GM19372 (cell line): ENCODE measurements around the gene KCNQ2.

Source experiments
- ATAC-seq: cut with Tn5 transposase; IDR thresholded peaks from one replicate; pipeline ENCODE4 v1.9.1; 2021; ENCODE audit warnings: mild to moderate bottlenecking, low read depth, moderate library complexity; ENCODE audit not compliant: unreplicated experiment

The KCNQ2 gene

DNA sequence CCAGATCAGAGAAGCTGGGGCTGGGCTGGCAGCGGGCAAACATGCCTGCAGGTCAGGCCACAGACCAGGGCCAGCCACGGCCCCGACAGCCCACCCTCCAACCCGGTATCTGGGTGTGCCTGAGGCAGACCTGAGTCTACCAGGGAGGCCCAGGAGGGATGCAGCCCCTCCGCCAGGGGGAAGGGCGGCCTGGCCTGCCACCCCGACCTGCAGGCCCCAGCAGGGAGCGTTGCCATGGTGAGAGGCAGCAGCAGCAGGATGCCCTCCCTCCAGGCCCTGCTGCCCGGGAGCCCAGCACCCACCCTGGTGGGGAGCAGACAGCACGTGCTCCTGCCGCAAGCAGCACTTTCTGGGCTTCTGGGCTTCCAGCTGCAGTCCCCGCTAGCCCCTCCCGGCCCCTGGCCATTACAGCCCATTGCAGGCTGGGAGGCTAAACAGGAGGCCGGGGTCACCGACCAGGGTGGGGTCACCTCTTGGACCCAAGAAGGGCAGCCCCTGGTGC is 30.3 kb upstream of the KCNQ2 start:
- ATAC-seq, result no peak

GRCh38 chr20:63501818-63502670 is 29.6 kb upstream of the KCNQ2 start:
- no peak for ATAC-seq

GRCh38 chr20:63500902-63501817 is 28.7 kb upstream of the KCNQ2 start:
- ATAC-seq, result no peak

GRCh38 chr20:63500151-63500901 is 27.9 kb upstream of the KCNQ2 start:
- ATAC-seq, result no peak

- no peak for ATAC-seq
These were observed 27.0 kb upstream of the KCNQ2 start for GRCh38 chr20:63499338-63499969.

DNA sequence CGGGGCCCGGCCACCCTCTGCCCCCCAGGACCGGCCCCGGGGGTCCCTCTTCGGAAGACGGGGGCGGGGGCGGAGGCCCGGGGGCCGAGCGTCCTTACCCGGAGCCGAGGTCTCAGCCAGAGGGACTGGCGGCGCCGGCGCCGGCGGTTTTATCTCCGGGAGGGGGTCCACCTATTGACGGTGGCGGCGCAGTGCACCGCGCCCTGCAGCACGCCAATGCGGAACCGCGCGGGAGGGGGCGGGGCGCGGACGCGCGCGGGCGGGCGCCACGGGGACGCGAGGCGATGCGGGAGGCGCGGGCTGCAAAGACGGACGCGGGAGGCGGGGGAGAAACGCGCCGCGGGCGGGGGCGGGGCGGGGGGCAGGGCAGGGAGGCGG is 26.5 kb upstream of the KCNQ2 start, which contains the start of gene EEF1A2:
EEF1A2 (minus strand) TSS at position 124 of the 378 bp plus-strand sequence. CDS start 1,320 bp downstream, outside the sequence.
- no peak for ATAC-seq

DNA sequence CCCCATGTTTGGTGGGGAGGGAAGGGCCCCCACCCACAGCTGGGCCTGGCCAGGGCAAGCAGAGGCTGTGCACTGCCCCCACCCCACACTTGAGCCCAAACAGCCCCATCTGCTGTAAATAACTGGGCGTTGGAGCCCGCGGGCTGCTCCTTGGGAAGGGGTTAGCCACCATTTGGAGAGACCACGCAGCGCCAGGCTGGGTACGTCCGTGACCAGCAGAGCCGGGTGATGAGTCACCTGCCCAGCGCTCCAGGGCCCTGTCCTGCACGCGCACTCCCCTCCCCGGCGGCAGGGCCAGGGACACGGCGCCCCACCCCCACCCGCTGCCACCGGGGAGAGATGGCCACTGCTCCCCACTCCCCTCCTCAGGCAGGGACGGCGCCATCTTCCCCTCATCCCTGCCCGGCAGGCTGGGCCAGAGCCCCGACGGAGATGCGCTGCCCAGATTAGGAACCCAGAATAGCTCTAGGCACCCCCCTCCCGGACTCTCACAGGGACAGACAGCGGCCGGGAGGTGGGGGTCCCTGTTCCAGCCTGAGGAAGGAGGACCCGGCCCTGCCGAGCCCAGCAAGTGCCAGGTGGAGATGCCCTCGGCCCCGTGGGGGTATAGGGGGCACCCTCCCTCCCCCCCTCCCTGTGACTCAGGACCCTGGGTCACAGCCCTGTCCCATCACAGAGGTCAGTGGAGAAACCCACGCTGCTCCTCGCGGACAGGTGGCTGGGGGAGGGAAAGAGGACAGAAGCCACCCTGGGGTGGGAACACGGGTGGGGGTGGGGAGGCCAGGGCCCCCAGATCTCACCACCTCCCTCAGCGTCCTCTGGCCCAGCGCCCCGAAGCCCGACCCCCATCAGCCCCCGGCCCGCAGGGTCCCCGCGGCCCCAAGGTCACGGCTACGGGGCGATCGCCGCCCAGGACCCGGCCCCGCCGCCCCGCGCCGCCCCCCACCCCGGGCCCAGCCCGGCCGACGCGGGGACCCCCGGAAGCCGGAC is 25.8 kb upstream of the KCNQ2 start:
- ATAC-seq, result no peak

DNA sequence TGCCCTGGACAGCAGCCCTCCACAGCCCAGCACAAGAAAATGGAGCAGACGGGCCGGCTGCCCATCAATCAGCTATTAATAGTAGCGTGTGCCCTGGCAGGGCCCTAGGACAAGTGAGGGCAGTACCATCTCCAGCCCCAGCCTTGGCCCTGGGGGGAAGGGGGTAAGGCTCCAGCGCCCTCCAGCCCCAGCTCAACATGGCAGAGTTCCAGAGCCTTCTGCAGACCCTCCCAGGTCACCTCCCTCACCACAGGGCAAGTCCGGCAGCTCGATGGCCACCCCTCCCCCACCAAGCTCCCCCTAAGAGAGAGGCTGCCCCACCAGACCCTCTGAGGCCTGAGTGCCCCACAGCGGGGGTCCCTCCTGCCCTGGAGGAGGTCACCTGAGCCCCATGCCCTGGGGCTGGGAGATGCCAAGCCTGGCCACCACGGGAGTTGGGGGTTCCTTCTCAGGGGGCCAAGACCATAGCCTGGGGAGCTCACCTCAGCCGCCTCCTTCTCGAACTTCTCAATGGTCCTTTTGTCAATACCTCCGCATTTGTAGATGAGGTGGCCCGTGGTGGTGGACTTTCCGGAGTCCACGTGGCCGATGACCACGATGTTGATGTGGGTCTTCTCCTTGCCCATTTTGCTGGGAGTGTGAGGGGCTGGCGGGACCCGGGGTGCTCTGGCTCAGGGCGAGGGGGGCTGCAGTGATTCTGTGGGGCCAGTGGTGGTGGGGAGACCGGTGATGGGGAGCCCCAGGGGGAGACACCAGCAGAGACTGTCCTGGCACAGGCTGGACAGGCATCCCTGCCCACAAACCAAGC is 24.9 kb upstream of the KCNQ2 start:
- ATAC-seq, result no peak

DNA sequence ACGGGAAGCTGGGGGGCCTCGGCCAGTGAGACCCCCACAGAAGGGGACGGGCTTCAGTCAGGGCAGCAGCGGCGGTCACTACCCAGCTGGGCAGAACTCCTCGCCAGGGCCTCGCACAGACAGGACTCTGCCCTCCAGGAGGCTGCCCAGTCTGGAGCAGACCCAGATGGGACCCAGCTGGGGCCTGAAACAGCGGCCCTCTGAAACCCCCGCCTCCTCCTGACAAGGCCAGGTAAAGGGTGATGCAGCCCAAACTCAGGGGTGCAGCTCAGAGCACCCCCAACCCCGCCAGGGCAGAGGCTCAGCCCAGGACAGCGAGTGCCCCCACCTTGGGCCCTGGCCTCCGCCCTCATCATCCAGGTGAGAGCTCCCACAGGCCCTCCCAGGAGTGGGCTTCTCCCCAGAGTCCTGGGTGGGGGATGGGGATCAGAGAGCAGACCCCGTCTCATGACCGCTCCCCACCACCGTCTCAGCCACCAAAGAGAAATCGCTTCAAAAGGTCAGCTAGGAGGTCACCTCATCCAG is 24.2 kb upstream of the KCNQ2 start:
- no peak for ATAC-seq

DNA sequence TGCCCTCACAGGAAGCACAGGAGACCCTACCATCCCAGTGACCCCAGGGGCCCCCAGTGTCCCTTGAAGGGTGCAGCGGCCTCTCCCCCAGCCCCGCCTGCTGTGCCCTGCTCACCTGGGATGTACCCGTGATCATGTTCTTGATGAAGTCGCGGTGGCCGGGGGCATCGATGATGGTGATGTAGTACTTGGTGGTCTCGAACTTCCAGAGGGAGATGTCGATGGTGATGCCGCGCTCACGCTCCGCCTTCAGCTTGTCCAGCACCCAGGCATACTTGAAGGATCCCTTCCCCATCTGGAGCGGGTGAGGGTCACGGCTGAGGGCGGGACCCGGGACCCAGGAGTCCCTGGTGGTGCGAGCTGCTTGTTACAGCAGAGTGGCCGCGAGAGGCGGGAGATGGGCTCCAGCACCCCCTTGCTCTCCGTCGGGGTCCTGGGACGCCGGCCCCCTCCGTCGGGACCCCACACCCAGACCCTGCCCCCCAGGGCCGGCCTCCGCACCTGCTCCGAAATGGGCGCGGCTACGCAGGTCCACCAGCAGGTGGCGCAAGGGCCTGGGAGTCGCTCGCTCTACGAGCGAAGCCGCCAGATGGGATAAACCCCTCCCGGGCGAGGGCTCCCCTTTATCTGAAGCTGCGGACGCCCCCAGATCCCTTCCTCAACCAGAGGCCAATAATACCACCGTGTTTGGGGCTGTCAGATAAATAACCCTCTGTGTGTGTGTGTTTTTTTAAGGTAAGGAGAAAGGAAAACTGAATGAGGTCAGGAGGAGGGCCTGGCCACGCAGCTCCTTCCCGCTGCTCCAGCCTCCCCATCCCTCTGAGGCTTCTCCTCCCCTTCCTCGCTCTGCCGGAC is 23.5 kb upstream of the KCNQ2 start:
- ATAC-seq, result no peak

GRCh38 chr20:63495167-63495720 is 22.8 kb upstream of the KCNQ2 start:
- no peak for ATAC-seq

DNA sequence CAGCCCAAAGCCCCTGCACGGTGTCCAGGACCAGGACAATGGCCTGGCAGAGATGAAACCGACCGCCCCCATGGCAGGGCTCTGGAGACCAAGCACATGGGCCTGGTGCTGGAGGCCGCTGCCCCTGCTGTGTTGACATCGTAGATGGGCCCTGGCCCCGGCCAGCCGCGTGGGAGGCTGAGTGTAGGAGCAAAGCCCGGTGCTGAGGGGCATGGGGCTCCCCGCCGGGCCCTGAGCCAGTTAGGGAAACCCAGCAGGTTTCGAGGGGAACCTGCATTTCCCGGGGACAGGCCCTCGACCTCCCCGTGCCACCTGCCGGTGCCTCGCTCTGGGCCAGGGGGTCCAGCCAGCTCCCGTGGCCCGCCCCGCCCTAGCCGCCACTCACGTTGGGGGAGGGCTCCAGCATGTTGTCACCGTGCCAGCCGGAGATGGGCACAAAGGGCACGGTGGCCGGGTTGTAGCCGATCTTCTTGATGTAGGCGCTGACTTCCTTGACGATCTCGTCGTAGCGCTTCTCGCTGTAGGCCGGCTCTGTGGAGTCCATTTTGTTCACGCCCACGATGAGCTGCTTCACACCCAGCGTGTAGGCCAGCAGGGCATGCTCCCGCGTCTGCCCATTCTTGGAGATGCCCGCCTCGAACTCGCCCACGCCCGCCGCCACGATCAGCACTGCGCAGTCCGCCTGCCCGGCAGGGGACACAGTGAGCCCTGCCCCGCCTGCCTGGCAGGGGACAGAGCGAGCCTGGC is 22.1 kb upstream of the KCNQ2 start:
- no peak for ATAC-seq

DNA sequence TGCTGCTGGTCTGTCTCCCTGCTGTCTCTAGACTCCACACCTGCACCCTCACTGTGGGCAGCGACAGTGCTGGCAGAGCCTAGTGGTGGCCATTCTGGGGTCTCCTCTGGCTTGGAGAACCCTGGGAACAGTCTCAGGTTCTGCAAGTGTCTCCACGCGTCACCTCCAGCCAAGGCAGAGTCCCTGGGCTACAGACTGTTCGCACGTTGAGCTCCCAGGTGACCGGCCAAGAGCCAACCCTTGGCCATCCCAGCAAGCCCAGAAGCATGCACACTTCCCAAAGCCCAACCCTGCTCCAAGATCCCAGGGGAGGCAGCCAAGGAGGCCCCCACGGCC is 21.6 kb upstream of the KCNQ2 start:
- ATAC-seq, result no peak

DNA sequence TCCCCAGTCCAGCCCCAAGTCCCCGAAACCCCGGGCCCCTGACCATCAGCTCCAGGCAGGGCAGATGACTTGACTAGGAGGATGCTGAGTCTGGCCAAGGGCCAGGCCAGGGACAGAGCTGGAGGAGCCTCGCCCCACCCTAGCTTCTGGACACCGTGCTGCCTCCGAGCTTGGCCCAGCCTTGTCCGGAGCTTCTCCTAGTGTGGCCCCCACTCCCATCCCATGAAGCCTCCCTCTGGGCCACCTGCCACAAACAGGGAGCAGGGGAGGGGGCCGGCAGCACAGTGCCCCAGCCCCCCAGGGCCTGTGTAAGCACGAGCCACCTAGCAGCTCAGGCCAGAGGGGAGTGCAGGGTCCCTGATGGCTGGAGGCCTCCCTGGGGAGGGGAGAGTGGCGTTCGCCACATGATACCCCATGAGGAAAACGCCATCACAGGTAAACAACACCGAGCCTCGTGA is 21.1 kb upstream of the KCNQ2 start:
- no peak for ATAC-seq

DNA sequence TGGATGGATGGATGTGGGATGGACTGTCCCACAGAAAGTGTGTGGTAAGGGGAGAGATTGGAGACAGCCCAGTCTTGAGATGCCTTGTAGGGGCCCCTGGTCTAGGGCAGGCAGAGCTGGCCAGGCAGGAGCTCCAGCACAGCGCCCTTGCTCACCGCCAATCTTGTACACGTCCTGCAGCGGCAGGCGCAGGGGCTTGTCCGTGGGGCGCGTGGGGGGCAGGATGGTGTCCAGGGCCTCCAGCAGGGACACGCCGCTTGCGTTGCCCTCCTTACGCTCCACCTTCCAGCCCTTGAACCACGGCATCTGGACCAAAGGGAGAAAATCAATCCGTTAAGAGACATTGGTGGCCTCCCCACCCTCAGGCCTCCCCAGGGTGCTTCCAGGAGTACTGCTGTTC is 20.5 kb upstream of the KCNQ2 start:
- no peak for ATAC-seq

DNA sequence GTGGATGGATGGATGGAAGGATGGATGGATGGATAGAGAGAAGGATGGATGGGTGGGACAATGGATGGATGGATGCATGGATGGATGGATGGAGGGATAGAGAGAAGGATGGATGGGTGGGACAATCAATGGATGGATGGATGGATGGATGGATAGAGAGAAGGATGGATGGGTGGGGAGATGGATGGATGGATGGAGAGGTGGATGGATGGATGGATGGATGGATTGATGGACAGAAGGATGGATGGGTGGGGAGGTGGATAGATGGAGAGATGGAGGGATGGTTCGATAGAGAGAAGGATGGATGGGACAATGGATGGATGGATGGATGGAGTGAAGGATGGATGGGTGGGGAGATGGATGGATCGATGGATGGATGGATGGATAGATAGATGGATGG is 20.1 kb upstream of the KCNQ2 start:
- no peak for ATAC-seq
